Prostate gland (tissue), 2 donors: ENCODE data around the gene RNF14.

Source experiments
- CTCF ChIP-seq, 4 experiments: fragments of 200-600 bp in 2 of 4; fragments of 450-650 bp in 2 of 4; sonication (generic) in 2 of 4; IDR thresholded peaks; 1 replicate in 3 of 4; 2 replicates in 1 of 4; pipeline ENCODE4 v1.5.1; 2016 to 2019; ENCODE audit warnings: antibody characterized with exemption in 4 of 4, mild to moderate bottlenecking in 2 of 4, moderate library complexity in 2 of 4
- POLR2A ChIP-seq: fragments of 450-650 bp; IDR thresholded peaks from one replicate; pipeline ENCODE4 v1.6.1; 2016; ENCODE audit warnings: antibody characterized with exemption, mild to moderate bottlenecking
- POLR2AphosphoS5 ChIP-seq: sonication (generic); formaldehyde crosslinking; IDR thresholded peaks from one replicate; pipeline ENCODE4 v1.6.1; 2017; ENCODE audit warnings: antibody characterized with exemption

GRCh38 chr5:141928051-141928450, 40.9 kb upstream of the RNF14 start:
- TF ChIP-seq CTCF (IDR thresholded peaks at IDR 0.05) (no peak), POLR2A (no peak), POLR2AphosphoS5 (no peak)
